Bronchial smooth muscle cell (primary cell): ENCODE measurements around the gene JTB. TPM values are rescaled to one million over a fixed set of nuclear protein-coding genes. Genes with fewer than 3 reads are reported as not detected.

Experiments used
- total RNA-seq: library from RNA; depleted of rRNA; stranded (reverse); fragments of >200 nt; gene quantifications from 2 replicates; pipeline ENCODE4 v1.2.1, GENCODE V29; 2014

JTB gene
- total RNA-seq, result 71.2 and 79.3 TPM in 2 replicates

DNA sequence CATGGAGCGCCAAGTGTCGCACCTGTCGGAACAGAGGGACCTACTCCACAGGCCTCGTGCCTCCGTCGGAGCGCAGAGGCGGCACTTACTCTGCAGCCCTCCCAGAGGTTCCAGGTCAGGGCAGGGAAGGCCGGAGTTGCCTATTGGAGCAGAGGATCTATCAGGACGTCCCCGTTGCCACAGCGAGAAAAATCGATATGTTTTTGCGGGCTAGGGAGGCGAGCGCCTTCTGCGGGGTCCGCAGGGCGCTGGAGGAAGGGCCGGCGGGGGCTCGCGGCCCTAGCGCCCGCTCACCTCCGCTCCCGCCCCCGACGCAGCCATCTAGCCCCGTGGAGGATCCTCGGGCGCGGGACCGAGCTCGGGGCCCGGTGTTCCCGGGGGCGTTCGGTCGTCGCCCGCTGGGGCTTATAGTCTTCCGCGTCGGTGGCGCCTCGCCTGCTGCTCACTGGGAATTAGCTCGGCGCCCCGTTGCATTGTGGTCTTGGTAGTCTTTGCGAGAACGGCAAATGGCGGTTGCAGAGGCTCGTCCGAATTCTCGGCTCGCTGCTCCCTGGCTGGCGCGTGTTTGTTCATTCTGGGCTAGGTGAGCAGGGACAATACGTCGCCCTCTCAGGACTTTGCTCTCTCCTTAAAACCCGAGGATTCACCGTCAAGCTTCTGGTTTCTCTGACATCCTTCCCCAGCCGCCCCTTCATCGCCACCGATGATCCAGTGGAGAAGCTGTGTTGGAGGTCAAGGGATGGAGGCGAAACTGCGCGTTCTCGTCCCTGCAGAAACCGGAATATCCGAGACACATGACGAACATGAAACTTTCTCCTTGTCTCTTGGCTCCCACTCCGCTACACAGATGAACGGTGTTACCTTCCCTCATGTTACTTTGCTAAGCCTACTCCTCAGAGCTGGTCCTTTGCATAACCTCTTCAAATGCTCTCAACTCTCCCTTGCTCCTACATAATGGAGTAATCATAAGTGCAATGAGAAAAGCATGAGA is at the start of gene JTB:
Gene JTB (minus strand): TSS at position 425 of the 991 bp plus-strand sequence. CDS start 422 bp downstream, at position 3.

DNA sequence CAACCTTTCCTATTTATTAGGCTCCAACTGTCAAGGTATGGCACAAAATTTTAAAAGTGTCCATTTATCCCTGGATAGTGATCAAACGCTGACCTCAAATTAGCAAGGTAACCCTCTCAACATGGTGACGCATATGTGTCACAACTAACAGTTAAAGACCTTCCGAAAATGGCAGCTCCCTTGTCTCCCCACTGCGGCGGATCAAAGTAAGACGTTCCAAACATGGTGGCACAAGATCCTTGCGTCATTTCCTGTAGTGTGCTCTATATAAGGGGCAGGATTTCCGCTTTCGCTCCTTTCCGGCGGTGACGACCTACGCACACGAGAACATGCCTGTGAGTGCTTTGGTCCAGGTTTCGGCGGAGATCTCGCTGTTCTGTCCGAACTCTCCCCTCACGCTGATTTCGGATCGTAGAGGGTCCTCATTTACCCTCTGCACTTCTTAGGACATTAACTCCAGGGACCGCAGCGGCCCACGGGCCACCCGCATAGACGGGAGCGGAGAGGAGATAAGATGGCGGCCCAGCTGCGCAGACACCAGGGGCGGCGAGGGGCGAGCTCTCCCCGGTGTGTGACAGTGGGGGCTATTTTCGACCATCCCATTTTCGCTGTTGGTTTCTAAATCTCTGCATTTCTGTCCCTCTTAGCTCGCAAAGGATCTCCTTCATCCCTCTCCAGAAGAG is 13.1 kb upstream of the JTB start, which contains the start of gene RPS27:
Gene RPS27 (plus strand): TSS at position 295 of the 683 bp plus-strand sequence. CDS start 35 bp downstream, at position 330.

DNA sequence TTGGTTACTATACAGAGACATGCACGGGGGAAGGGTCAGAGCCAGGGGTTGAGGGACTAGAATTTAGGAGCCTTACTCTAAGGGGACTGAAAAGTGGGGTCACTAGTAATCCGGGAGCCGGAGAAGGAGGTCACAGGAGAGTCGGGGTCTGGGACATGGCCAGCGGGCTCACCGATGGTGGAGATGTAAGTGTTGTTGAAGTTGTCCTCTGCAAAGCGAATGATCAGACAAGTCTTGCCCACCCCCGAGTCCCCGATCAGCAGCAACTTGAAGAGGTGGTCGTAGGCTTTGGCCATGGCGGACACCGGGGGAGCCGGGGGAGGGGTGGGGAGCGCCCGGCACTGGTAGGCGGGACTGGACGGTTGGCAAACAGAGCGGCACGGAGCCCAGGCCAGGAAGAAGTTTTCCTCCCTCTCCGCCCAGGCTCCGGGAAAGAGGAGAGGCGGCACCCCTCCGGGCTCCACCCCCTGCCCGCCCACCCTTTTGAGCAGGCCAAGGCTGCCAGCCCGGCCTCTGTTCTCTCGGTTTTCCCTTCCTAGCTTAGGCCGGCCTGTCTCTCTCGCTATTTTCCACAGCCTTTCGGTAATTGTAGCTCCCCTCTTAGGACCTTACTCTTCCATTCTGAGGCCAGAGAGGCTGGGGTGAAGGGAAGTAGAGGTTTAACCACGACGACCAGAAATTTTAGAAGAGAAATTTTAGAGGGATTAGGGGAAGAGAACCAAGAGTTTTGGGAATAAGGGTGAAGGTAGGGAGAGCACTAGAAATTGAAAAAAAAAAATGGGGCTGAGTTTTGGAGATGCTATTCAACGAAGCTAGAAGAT is 8.7 kb upstream of the JTB start, which contains the start of gene RAB13:
Gene RAB13 (minus strand): TSS at position 399 of the 821 bp plus-strand sequence. CDS start 103 bp downstream, at position 296.

DNA sequence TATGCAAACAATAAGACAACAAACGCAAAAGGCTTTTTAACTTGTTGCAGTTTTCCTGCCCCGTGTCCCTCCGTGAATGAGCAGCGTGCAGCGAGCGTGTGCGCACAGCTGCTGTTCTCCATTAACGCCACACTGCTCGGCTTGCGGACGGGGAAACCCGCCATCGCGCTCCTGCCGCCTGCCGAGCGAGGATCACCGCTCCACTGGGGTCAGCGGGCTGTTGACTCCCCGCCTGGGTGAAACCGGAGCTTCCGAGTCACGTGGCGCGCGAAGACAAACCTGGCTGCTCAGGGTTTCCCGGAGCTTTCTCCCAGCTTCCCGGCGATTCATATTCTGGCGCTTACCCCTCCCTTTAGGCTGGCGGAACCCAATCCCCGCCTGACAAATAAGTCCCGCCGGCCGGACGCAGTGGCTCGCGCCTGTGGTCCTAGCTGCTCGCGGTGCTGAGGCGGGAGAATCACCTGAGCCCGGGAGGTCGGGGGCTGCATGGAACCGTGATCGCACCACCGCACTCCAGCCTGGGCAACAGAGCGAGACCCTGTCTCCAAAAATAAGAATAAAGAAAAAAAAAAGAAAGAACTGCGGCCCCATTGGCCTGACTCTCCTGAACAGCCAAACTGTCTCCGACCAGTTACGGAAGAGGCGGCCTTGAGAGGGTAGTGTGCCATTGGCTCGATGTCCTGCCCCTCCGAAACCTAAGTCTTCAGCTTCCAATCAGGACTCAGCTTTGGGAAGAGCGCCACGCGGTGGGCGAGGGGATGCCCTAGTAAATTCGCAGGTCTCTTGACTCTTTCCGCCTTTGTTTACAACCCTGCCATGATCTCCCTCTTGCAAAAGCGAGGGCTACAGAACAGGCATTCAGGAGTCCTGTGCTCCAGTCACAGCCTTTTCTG is 10.1 kb downstream of the JTB start, which contains the start of gene CREB3L4:
Gene CREB3L4 (plus strand): TSS at position 796 of the 893 bp plus-strand sequence. CDS start 624 bp downstream, outside the sequence.

DNA sequence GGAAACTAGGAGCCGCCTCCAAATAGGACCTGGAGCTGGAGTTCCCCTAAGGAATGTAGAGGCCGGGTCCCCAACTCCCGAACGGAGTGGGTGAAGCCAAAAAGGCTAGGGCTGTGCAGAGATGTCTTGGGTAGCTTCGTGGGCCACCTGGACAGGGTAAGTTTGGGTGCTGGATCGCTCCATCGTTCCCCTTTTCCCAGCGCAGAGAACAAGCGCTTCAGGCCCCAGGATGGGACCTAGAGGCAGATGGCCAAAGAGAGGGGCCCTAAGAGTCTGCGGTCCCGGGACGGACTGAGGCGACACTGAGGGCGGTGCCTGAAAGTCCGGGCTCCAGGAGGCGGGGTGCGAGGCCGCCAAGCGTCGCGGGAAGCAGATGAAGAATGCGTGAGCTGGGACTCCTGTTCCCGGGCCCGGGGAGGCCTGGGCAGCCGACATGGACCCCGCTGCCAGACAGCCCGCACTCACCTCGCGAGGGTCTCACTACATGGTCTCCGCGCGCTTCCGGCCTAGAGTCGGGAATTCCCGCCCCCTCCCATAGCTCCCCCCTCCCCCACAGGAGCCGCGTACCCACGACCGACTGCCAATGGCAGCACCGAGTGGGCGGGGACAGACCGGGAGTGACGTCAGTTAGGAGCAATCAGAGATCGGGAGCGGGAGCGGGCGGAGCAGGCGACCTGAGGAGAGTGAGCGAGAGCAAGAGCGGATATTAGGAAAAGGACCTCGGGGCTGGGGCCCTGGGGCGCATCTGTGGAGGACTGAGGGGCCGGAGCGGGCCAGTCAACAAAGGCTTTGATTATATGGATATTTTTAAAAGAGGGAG is 14.2 kb downstream of the JTB start, which contains the start of gene SLC39A1:
Gene SLC39A1 (minus strand): TSS at position 508 of the 820 bp plus-strand sequence. CDS start 822 bp downstream, outside the sequence.

DNA sequence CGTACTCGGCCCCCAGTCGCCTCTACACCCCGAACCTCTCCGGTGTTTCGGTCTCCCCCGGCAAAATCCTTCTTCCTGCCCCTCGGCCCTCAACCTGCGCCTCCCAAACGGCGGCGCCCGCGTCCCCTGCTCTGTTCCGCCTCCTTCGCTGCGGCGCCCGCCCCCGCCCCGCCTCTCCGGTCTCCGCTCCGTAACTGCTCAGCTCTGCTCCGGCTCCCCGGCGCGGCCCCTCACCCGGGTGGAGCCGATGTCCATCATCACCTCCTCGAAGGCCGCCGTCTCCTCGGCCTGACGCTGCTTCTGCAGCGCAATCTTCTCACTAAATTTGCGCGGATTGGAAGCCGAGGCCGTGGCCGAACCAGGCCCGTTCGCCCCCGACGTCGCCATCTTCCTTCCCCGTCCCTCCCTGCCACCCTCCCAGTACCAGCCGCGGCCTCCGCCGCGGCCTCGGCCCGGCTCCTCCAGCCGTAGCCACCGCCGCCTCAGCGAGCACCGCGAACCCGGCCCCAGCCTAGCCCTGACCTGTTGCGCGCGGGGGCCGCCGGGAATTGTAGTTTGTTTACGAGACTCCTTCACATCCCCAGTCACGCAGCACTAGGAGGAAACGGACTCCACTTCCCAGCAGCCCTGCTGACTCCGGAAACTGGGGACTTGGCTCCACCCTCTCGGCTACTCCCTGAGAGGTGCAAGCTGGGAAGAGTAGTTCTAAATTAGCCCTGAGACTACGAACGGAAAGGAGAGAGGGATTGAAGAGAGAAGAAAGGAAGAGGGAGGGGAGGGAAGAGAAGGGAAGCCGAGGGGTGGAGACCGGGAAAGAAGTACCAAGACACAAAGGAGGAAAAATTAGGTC is 19.1 kb downstream of the JTB start, which contains the start of gene CRTC2:
Gene CRTC2 (minus strand): TSS at position 502 of the 850 bp plus-strand sequence. CDS start 115 bp downstream, at position 387.

DNA sequence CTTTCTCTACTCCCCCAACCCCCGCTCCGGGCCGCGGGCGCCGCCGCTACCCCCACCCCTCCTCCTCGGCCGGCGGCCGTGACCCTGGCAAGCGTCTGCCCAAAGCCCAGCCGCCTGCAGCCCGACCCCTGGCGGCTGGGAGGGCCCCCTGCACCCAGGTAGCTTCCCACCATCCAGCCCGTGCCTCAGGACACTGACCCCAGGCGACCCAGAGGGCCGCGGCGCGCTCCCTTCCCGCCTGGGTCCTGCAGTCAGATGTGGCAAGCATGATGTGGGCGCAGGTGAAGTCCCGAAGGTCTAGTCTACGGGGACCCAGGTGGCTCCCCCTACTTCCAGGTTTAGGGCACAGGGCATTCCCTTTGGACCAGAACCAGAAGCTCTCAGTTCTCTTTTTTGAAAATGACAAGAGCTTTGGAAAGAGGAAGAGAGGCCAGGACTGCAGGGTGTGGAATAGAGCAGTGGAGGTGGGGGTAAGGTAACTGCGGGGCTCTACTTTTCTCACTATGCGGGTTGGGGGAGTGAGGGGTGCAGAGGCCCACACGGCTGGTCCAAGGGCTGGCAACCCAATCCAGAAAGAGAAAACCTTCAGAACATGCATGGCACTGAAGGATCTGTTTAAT is 30.7 kb downstream of the JTB start, which contains the start of gene DENND4B:
Gene DENND4B (minus strand): TSS at position 97 of the 620 bp plus-strand sequence. CDS start 2,344 bp downstream, outside the sequence.

Other genes starting within 250 kb of the JTB start
- 28.5 and 32.1 TPM in 2 replicates for gene INTS3, start 249.6 kb downstream of the JTB start, total RNA-seq
- gene SLC27A3, start 202.3 kb downstream of the JTB start, total RNA-seq, result 27.6 and 50.1 TPM in 2 replicates
- gene GATAD2B, start 54.7 kb downstream of the JTB start, total RNA-seq, result 2.7 TPM in 2 replicates
- 10.2 and 17.4 TPM in 2 replicates for gene DENND4B, start 31.0 kb downstream of the JTB start, total RNA-seq
- gene CRTC2, start 19.1 kb downstream of the JTB start, total RNA-seq, result 2.7 TPM in 2 replicates
- 99.1 and 100 TPM in 2 replicates for gene SLC39A1, start 14.1 kb downstream of the JTB start, total RNA-seq
- gene CREB3L4, start 9.8 kb downstream of the JTB start, total RNA-seq, result 7.6 and 8.0 TPM in 2 replicates
- gene RAB13, start 8.7 kb upstream of the JTB start, total RNA-seq, result 146 and 222 TPM in 2 replicates
- 1,101 and 2,078 TPM in 2 replicates for gene RPS27, start 13.1 kb upstream of the JTB start, total RNA-seq
- gene NUP210L, start 177.4 kb upstream of the JTB start, total RNA-seq, result under 0.01 and 0.17 TPM in 2 replicates
- gene TPM3, start 214.4 kb upstream of the JTB start, total RNA-seq, result 325 and 341 TPM in 2 replicates
- not detected in 2 replicates for gene CFAP141, start 228.7 kb upstream of the JTB start, total RNA-seq
- 49.8 TPM in 2 replicates for gene UBAP2L, start 243.3 kb upstream of the JTB start, total RNA-seq